OCI-LY3 (cell line): ENCODE measurements around the gene IRX5.

Experiments
- CTCF ChIP-seq: fragments of 200-600, 300-600 bp; sonication (generic); IDR thresholded peaks from 2 replicates; pipeline ENCODE4 v1.5.1; 2014; ENCODE audit warnings: antibody characterized with exemption, low read length, low read depth
- EZH2phosphoT487 ChIP-seq: fragments of 200-600 bp; shearing (Covaris generic); IDR thresholded peaks from 2 replicates; pipeline ENCODE4 v1.6.1; 2018; ENCODE audit warnings: antibody characterized with exemption, mixed run types, low read depth

- TF ChIP-seq CTCF, result no peak
- no peak for TF ChIP-seq EZH2phosphoT487
Observed at GRCh38 chr16:54974367-54974766, 43.7 kb downstream of the IRX5 start.
